ENCODE data around the gene NET1. TPM values are rescaled to one million over a fixed set of nuclear protein-coding genes. Genes with fewer than 3 reads are reported as not detected.

Gene NET1
- total RNA-seq, 3 donors from 2014 or later (not counting 1 experiment from before 2014, with no cell fraction given), result 10.4 to 17.9 (median 13.8) TPM

DNA sequence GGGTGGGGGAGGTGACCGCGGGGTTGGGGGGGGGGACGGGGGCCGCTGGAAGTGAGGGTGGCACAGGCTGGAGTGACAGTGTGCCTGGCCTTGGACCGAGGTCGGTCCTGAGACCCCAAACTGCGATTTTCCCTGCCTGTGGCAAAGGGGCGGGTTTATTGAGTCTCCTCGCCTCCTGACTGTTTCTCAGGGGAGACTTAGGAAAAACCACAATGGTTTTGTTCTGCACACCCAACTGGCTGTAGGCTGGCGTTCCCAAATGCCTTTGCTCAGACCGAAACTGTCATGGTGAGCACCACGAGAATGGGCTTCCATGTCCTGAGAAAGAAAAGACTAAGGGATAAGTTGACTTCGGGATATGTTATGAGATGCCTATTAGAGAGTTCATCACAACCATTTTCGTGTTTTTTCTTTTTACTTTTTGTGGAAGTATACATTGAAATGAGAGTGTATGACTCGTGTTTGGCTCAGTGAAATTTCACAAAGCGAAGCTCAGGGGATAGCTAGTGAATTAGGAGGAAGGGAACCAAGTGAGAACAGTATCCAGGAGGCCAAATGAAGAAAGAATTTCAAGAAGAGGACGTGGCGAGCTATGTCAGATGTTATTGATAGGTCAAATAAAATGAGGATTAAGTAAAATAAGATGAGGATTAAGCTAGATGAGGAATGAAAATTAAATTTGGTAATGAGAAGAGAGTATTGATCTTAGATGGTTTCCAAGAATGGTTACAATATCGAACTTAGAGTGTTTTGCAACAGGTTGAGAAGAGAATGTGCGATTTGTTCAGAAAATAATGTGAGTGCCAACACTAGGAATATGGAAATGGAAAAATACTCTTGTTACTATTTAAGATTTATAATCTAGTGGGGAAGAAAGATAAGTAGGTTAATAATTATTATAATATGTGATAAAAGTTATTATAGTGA, 918 bp downstream of the NET1 start:
- H3K27ac ChIP-seq (ENCODE audit: low read length), result no peak overlapping the region
- H3K9me3 ChIP-seq (ENCODE audit: control insufficient read depth, insufficient read depth, low read length), result no peaks in the 10 kb centered on the region
- H3K4me1 ChIP-seq (ENCODE audit: control insufficient read depth, insufficient read depth, low read length), result peaks cover 8% of the 10 kb centered on the region
- Mint-ChIP-seq H3K9me3 (peaks cover 0 to 2% of the 10 kb centered on the region in 2 donors), H3K4me1 (no peaks in the 10 kb centered on the region), H3K4me3 (no peak overlapping the region), H3K27me3 (ENCODE audit: low read depth in 2 of 2) (peaks cover 11 to 14% of the 10 kb centered on the region in 2 donors), H3K36me3 (no peaks in the 10 kb centered on the region), H3K27ac (no peak overlapping the region)
- H3K36me3 ChIP-seq (ENCODE audit: control insufficient read depth, insufficient read depth, low read length), result no peaks in the 10 kb centered on the region
- TF ChIP-seq, protein P1, sequence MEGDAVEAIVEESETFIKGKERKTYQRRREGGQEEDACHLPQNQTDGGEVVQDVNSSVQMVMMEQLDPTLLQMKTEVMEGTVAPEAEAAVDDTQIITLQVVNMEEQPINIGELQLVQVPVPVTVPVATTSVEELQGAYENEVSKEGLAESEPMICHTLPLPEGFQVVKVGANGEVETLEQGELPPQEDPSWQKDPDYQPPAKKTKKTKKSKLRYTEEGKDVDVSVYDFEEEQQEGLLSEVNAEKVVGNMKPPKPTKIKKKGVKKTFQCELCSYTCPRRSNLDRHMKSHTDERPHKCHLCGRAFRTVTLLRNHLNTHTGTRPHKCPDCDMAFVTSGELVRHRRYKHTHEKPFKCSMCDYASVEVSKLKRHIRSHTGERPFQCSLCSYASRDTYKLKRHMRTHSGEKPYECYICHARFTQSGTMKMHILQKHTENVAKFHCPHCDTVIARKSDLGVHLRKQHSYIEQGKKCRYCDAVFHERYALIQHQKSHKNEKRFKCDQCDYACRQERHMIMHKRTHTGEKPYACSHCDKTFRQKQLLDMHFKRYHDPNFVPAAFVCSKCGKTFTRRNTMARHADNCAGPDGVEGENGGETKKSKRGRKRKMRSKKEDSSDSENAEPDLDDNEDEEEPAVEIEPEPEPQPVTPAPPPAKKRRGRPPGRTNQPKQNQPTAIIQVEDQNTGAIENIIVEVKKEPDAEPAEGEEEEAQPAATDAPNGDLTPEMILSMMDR (IDR thresholded peaks at IDR 0.05), result no peak
- DNase-seq (peak in 1 of 2 donors; percentile 21), ATAC-seq (no peak)
- peak overlapping the region; percentile 17 for H3K4me3 ChIP-seq (ENCODE audit: low read length)
- 28% methylated on average over 19 of the region's 20 CpGs for WGBS (ENCODE audit: insufficient coverage)
- intact Hi-C loops (cut with micrococcal nuclease), result no loop called here
- H3K27me3 ChIP-seq (ENCODE audit: control insufficient read depth, insufficient read depth, low read length), result peaks cover 15% of the 10 kb centered on the region

DNA sequence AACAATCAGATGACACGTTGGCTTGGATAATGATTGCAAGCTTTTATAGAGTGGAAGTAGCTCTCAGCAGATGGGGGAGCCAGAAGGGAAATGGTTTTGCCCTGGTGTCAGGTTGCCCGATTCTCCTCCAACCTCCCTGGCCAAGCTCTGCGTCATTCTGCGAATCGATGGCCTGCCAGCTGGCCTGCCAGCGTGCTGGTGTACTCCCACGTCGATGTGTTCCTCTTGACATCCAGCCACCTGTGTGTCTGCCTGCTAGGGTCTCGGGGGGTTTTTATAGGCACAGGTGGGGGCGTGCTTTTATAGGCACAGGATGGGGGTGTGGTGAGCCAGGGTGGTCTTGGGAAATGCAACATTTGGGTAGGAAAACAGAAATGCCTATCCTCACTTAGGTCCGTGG, 4.6 kb downstream of the NET1 start:
- no peak for ATAC-seq
- H3K36me3 Mint-ChIP-seq, result peaks cover 10% of the 10 kb centered on the region

DNA sequence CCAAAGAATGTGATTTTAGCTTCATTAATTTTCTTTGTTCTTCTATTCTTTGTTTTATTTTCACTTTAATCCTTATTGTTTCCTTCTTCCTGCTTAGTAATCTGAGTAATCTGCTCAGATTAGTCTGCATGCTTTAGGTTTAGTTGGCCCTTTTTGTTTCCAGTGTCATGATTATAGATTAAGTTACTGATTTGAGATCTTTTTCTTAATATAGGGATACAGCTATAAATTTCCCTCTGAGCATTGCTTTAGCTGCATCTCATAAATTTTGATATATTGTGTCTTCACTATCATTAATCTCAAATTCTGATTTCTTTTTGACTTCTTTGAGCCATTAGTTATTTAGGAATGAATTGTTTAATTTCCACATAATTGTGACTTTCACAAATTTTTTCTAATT, 6.2 kb downstream of the NET1 start:
- ATAC-seq, result no peak
- Mint-ChIP-seq H3K27ac (no peak overlapping the region), H3K4me1 (peaks cover 11 to 16% of the 10 kb centered on the region in 2 donors), H3K9me3 (peaks cover 2 to 10% of the 10 kb centered on the region in 2 donors), H3K27me3 (ENCODE audit: low read depth in 2 of 2) (no peaks in the 10 kb centered on the region), H3K36me3 (peaks cover 10% of the 10 kb centered on the region), H3K4me3 (no peak overlapping the region)
- intact Hi-C loops (cut with micrococcal nuclease), result no loop called here
- H3K27me3 ChIP-seq (ENCODE audit: control insufficient read depth, insufficient read depth, low read length), result no peaks in the 10 kb centered on the region
- TF ChIP-seq, protein P1 (IDR thresholded peaks at IDR 0.05), result no peak
- DNase-seq, result no peak
- H3K36me3 ChIP-seq (ENCODE audit: control insufficient read depth, insufficient read depth, low read length), result no peaks in the 10 kb centered on the region
- H3K4me3 ChIP-seq (ENCODE audit: low read length), result no peak overlapping the region
- no peak overlapping the region for H3K27ac ChIP-seq (ENCODE audit: low read length)
- H3K4me1 ChIP-seq (ENCODE audit: control insufficient read depth, insufficient read depth, low read length), result no peaks in the 10 kb centered on the region
- H3K9me3 ChIP-seq (ENCODE audit: control insufficient read depth, insufficient read depth, low read length), result no peaks in the 10 kb centered on the region

More for the DNA sequence above, 4.6 kb downstream of the NET1 start:
- no peaks in the 10 kb centered on the region for H3K9me3 ChIP-seq (ENCODE audit: control insufficient read depth, insufficient read depth, low read length)
- H3K27me3 Mint-ChIP-seq (ENCODE audit: low read depth in 2 of 2), result no peaks in the 10 kb centered on the region
- TF ChIP-seq, protein P1 (IDR thresholded peaks at IDR 0.05), result no peak
- H3K4me3 ChIP-seq (ENCODE audit: low read length), result no peak overlapping the region
- no peak for DNase-seq
- H3K27me3 ChIP-seq (ENCODE audit: control insufficient read depth, insufficient read depth, low read length), result peaks cover 1% of the 10 kb centered on the region
- H3K9me3 Mint-ChIP-seq, result peaks cover 2 to 10% of the 10 kb centered on the region in 2 donors
- H3K36me3 ChIP-seq (ENCODE audit: control insufficient read depth, insufficient read depth, low read length), result no peaks in the 10 kb centered on the region
- WGBS (ENCODE audit: insufficient coverage), result 96% methylated on average over 11 of the region's 11 CpGs
- intact Hi-C loops (cut with micrococcal nuclease), result no loop called here
- H3K4me1 ChIP-seq (ENCODE audit: control insufficient read depth, insufficient read depth, low read length), result peaks cover 8% of the 10 kb centered on the region
- H3K27ac Mint-ChIP-seq, result no peak overlapping the region
- H3K4me1 Mint-ChIP-seq, result peaks cover 11 to 16% of the 10 kb centered on the region in 2 donors
- H3K4me3 Mint-ChIP-seq, result no peak overlapping the region
- no peak overlapping the region for H3K27ac ChIP-seq (ENCODE audit: low read length)

All from natural killer cell (primary cell).